K562 (cell line): ENCODE data around the gene ZDHHC3. TPM values are rescaled to one million over a fixed set of nuclear protein-coding genes. Genes with fewer than 3 reads are reported as not detected.

Source experiments
- BRD4 ChIP-seq: fragments of 200-600 bp; sonication (generic); IDR thresholded peaks from 2 replicates; pipeline ENCODE4 v1.6.1; 2017; ENCODE audit warnings: inconsistent platforms
- C11orf30 ChIP-seq: fragments of 450-650 bp; IDR thresholded peaks from 2 replicates; pipeline ENCODE4 v1.6.1; 2016; ENCODE audit warnings: low read depth, mild to moderate bottlenecking
- ETV6 ChIP-seq, 3 experiments: fragments of 150-350 bp in 1 of 3; sonication (generic) in 1 of 3; formaldehyde crosslinking in 1 of 3; IDR thresholded peaks; 2 replicates each; pipeline versions ENCODE4 v1.6.1 to v1.8.0; 2014 to 2022; ENCODE audit warnings: borderline replicate concordance in 2 of 3, low read depth in 2 of 3, antibody characterized with exemption in 1 of 3, low read length in 1 of 3, mild to moderate bottlenecking in 1 of 3, missing genetic modification reagents in 1 of 3
- HDAC1 ChIP-seq, 2 experiments: fragments of 450-650 bp; IDR thresholded peaks; 2 replicates each; pipeline ENCODE4 v1.6.1; 2016 to 2017; ENCODE audit warnings: inconsistent platforms in 1 of 2, mild to moderate bottlenecking in 1 of 2, moderate library complexity in 1 of 2
- KDM4B ChIP-seq, 2 experiments: fragments of 450-650 bp in 1 of 2; sonication (generic) in 1 of 2; IDR thresholded peaks; 2 replicates each; pipeline ENCODE4 v1.6.1; 2016 to 2017; ENCODE audit warnings: borderline replicate concordance in 2 of 2, antibody characterized with exemption in 1 of 2, low read depth in 1 of 2, mild to moderate bottlenecking in 1 of 2
- MAFG ChIP-seq: fragments of 450-650 bp; conservative IDR thresholded peaks from 2 replicates; pipeline ENCODE4 v1.6.1; 2016; ENCODE audit warnings: missing genetic modification characterization, missing compliant biosample characterization
- MCM3 ChIP-seq: fragments of 450-650 bp; IDR thresholded peaks from 2 replicates; pipeline ENCODE4 v1.6.1; 2016
- PCBP2 ChIP-seq: fragments of 200-400 bp; formaldehyde crosslinking; IDR thresholded peaks from 2 replicates; pipeline ENCODE4 v1.6.1; 2018; ENCODE audit warnings: low read length, low read depth, mild to moderate bottlenecking, moderate library complexity; ENCODE audit not compliant: poor library complexity, severe bottlenecking
- SP2 ChIP-seq: IDR thresholded peaks from 2 replicates; pipeline ENCODE4 v1.6.1; 2011; ENCODE audit warnings: mild to moderate bottlenecking, low read depth, low read length, moderate library complexity; ENCODE audit not compliant: poor library complexity, severe bottlenecking; ENCODE audit errors: extremely low read depth
- ZC3H4 ChIP-seq: sonication (generic); formaldehyde crosslinking; IDR thresholded peaks from 2 replicates; pipeline ENCODE4 v1.9.0; 2021; ENCODE audit warnings: missing genetic modification reagents, borderline replicate concordance
- ZFP1 ChIP-seq: fragments of 450-650 bp; formaldehyde crosslinking; IDR thresholded peaks from 2 replicates; pipeline ENCODE4 v1.4.0; 2020; ENCODE audit warnings: mild to moderate bottlenecking, mixed read lengths
- ZKSCAN1 ChIP-seq: fragments of 150-350 bp; IDR thresholded peaks from 2 replicates; pipeline ENCODE4 v1.6.1; 2016; ENCODE audit warnings: low read depth, low read length
- polyA plus RNA-seq, 8 experiments: library from polyadenylated mRNA; depleted of rRNA in 4 of 8; stranded (reverse) in 5 of 8; unstranded in 3 of 8; fragments of >200 nt; fragmentation: Nextera tagmentation in 2 of 8; fragmentation: Illumina TruSeq in 1 of 8; extraction: Ambion mirVana in 2 of 8; extraction: Trizol in 1 of 8; gene quantifications; 2 replicates each; pipeline versions ENCODE4 v1.2.1 to v1.2.3, GENCODE V29; 2011 to 2014; ENCODE audit warnings: inconsistent platforms in 1 of 8, missing spikeins in 1 of 8
- total RNA-seq, 7 experiments: library from RNA; depleted of rRNA in 6 of 7; stranded (reverse); fragments of >200 nt in 6 of 7; fragmentation: Illumina TruSeq in 2 of 7; extraction: Trizol in 2 of 7; gene quantifications; 2 replicates each; pipeline versions ENCODE4 v1.2.1 to v1.2.3, GENCODE V29; 2011 to 2021; ENCODE audit warnings: low replicate concordance in 1 of 7

Gene ZDHHC3
- total and polyA plus RNA-seq, 9 of the 15 experiments (the other 6 are each of a cell fraction or from before 2014, with no cell fraction given), result 10.3 to 120 (median 67.2) TPM

- TF ChIP-seq KDM4B (IDR thresholded peaks at IDR 0.05; ENCODE audit: borderline replicate concordance in 2 of 2, low read depth in 1 of 2) (no peak), MCM3 (no peak), BRD4 (no peak), PCBP2 (no peak), MAFG (tag) (peak; percentile 96), SP2 (no peak), C11orf30 (peak; percentile 91), ZKSCAN1 (no peak), HDAC1 (IDR thresholded peaks at IDR 0.05) (no peak), ETV6 (IDR thresholded peaks at IDR 0.05; ENCODE audit: borderline replicate concordance in 1 of 2, low read depth in 2 of 2, low read length in 1 of 2) (no peak), ETV6 (CRISPR knock-in tag; IDR thresholded peaks at IDR 0.05; ENCODE audit: borderline replicate concordance) (no peak), ZC3H4 (CRISPR knock-in tag) (no peak), ZFP1 (CRISPR knock-in tag) (no peak)
- TF ChIP-seq, all 486 proteins: peak for 7
Measured at GRCh38 chr3:45011756-45012508, 36.0 kb upstream of the ZDHHC3 start (continued).
